ENCODE data around the gene EXOC6B. TPM values are rescaled to one million over a fixed set of nuclear protein-coding genes. Genes with fewer than 3 reads are reported as not detected.
"Not testable (repeated sequence)": the region's sequence is repeated elsewhere in the genome, so short reads cannot be mapped to it uniquely, and the experiment has no call there.

The EXOC6B gene
- total RNA-seq, 1 donor = 9.0 TPM

- Histone ChIP-seq H3K9me3 (ENCODE audit: low read depth, low read length) (no peaks in the 10 kb centered on the region), H3K4me3 (ENCODE audit: low read length) (no peak overlapping the region), H3K27me3 (ENCODE audit: insufficient read depth, low read length) (no peaks in the 10 kb centered on the region), H3K4me1 (ENCODE audit: insufficient read depth, low read length) (no peaks in the 10 kb centered on the region)
Observed at GRCh38 chr2:72674982-72675915, 150.6 kb downstream of the EXOC6B start.

- Histone ChIP-seq H3K27me3 (ENCODE audit: insufficient read depth, low read length) (no peaks in the 10 kb centered on the region), H3K9me3 (ENCODE audit: low read depth, low read length) (peaks cover 7% of the 10 kb centered on the region)
Observed at GRCh38 chr2:72673279-72673678, 152.6 kb downstream of the EXOC6B start.

GRCh38 chr2:72669121-72669520 lies 156.7 kb downstream of the EXOC6B start:
- Histone ChIP-seq H3K4me1 (ENCODE audit: insufficient read depth, low read length) (no peaks in the 10 kb centered on the region), H3K9me3 (ENCODE audit: low read depth, low read length) (peaks cover 27% of the 10 kb centered on the region), H3K27me3 (ENCODE audit: insufficient read depth, low read length) (no peaks in the 10 kb centered on the region), H3K4me3 (ENCODE audit: low read length) (no peak overlapping the region)

More at GRCh38 chr2:72673279-72673678, 152.6 kb downstream of the EXOC6B start:
- H3K4me1 ChIP-seq (ENCODE audit: insufficient read depth, low read length) = no peaks in the 10 kb centered on the region
- no peak overlapping the region for H3K4me3 ChIP-seq (ENCODE audit: low read length)

- H3K4me1 ChIP-seq (ENCODE audit: insufficient read depth, low read length) = no peaks in the 10 kb centered on the region
- peaks cover 27% of the 10 kb centered on the region for H3K9me3 ChIP-seq (ENCODE audit: low read depth, low read length)
- no peaks in the 10 kb centered on the region for H3K27me3 ChIP-seq (ENCODE audit: insufficient read depth, low read length)
- H3K4me3 ChIP-seq (ENCODE audit: low read length) = no peak overlapping the region
Observed at GRCh38 chr2:72668647-72669046, 157.2 kb downstream of the EXOC6B start.

GRCh38 chr2:72665448-72665847 lies 160.4 kb downstream of the EXOC6B start:
- no peaks in the 10 kb centered on the region for H3K4me1 ChIP-seq (ENCODE audit: insufficient read depth, low read length)

GRCh38 chr2:72661985-72662384 lies 163.8 kb downstream of the EXOC6B start:
- H3K27me3 ChIP-seq (ENCODE audit: insufficient read depth, low read length) = no peaks in the 10 kb centered on the region
- H3K4me1 ChIP-seq (ENCODE audit: insufficient read depth, low read length) = no peaks in the 10 kb centered on the region
- peaks cover 8% of the 10 kb centered on the region for H3K9me3 ChIP-seq (ENCODE audit: low read depth, low read length)
- H3K4me3 ChIP-seq (ENCODE audit: low read length) = no peak overlapping the region

More at GRCh38 chr2:72665448-72665847, 160.4 kb downstream of the EXOC6B start:
- Histone ChIP-seq H3K9me3 (ENCODE audit: low read depth, low read length) (peaks cover 27% of the 10 kb centered on the region), H3K4me3 (ENCODE audit: low read length) (no peak overlapping the region), H3K27me3 (ENCODE audit: insufficient read depth, low read length) (no peaks in the 10 kb centered on the region)

GRCh38 chr2:72649810-72650209 lies 176.0 kb downstream of the EXOC6B start:
- no peaks in the 10 kb centered on the region for H3K9me3 ChIP-seq (ENCODE audit: low read depth, low read length)
- H3K27me3 ChIP-seq (ENCODE audit: insufficient read depth, low read length) = no peaks in the 10 kb centered on the region

GRCh38 chr2:72641221-72641620 lies 184.6 kb downstream of the EXOC6B start:
- H3K27me3 ChIP-seq (ENCODE audit: insufficient read depth, low read length); H3K9me3 ChIP-seq (ENCODE audit: low read depth, low read length); H3K4me3 ChIP-seq (ENCODE audit: low read length); H3K4me1 ChIP-seq (ENCODE audit: insufficient read depth, low read length): not testable (repeated sequence)

More at GRCh38 chr2:72649810-72650209, 176.0 kb downstream of the EXOC6B start:
- Histone ChIP-seq H3K4me1 (ENCODE audit: insufficient read depth, low read length) (no peaks in the 10 kb centered on the region), H3K4me3 (ENCODE audit: low read length) (no peak overlapping the region)

- Histone ChIP-seq H3K9me3 (ENCODE audit: low read depth, low read length) (no peaks in the 10 kb centered on the region), H3K27me3 (ENCODE audit: insufficient read depth, low read length) (no peaks in the 10 kb centered on the region)
Observed at GRCh38 chr2:72638600-72639211, 187.1 kb downstream of the EXOC6B start.

GRCh38 chr2:72636210-72636609 lies 189.6 kb downstream of the EXOC6B start:
- Histone ChIP-seq H3K4me3 (ENCODE audit: low read length) (no peak overlapping the region), H3K27me3 (ENCODE audit: insufficient read depth, low read length) (no peaks in the 10 kb centered on the region), H3K4me1 (ENCODE audit: insufficient read depth, low read length) (no peaks in the 10 kb centered on the region), H3K9me3 (ENCODE audit: low read depth, low read length) (no peaks in the 10 kb centered on the region)

More at GRCh38 chr2:72638600-72639211, 187.1 kb downstream of the EXOC6B start:
- H3K4me3 ChIP-seq (ENCODE audit: low read length) = no peak overlapping the region
- H3K4me1 ChIP-seq (ENCODE audit: insufficient read depth, low read length) = no peaks in the 10 kb centered on the region

GRCh38 chr2:72630767-72631166 lies 195.1 kb downstream of the EXOC6B start:
- Histone ChIP-seq H3K4me3 (ENCODE audit: low read length) (no peak overlapping the region), H3K9me3 (ENCODE audit: low read depth, low read length) (no peaks in the 10 kb centered on the region), H3K4me1 (ENCODE audit: insufficient read depth, low read length) (no peaks in the 10 kb centered on the region), H3K27me3 (ENCODE audit: insufficient read depth, low read length) (no peaks in the 10 kb centered on the region)

GRCh38 chr2:72629062-72629461 lies 196.8 kb downstream of the EXOC6B start:
- Histone ChIP-seq H3K27me3 (ENCODE audit: insufficient read depth, low read length) (no peaks in the 10 kb centered on the region), H3K9me3 (ENCODE audit: low read depth, low read length) (no peaks in the 10 kb centered on the region), H3K4me1 (ENCODE audit: insufficient read depth, low read length) (no peaks in the 10 kb centered on the region), H3K4me3 (ENCODE audit: low read length) (no peak overlapping the region)

GRCh38 chr2:72627083-72627482 lies 198.8 kb downstream of the EXOC6B start:
- Histone ChIP-seq H3K4me3 (ENCODE audit: low read length) (no peak overlapping the region), H3K27me3 (ENCODE audit: insufficient read depth, low read length) (no peaks in the 10 kb centered on the region), H3K9me3 (ENCODE audit: low read depth, low read length) (no peaks in the 10 kb centered on the region), H3K4me1 (ENCODE audit: insufficient read depth, low read length) (no peaks in the 10 kb centered on the region)

- H3K4me1 ChIP-seq (ENCODE audit: insufficient read depth, low read length) = no peaks in the 10 kb centered on the region
- H3K4me3 ChIP-seq (ENCODE audit: low read length) = no peak overlapping the region
- H3K9me3 ChIP-seq (ENCODE audit: low read depth, low read length) = no peaks in the 10 kb centered on the region
- no peaks in the 10 kb centered on the region for H3K27me3 ChIP-seq (ENCODE audit: insufficient read depth, low read length)
Observed at GRCh38 chr2:72625366-72625765, 200.5 kb downstream of the EXOC6B start.

GRCh38 chr2:72623481-72623880 lies 202.4 kb downstream of the EXOC6B start:
- H3K4me1 ChIP-seq (ENCODE audit: insufficient read depth, low read length) = no peaks in the 10 kb centered on the region

More at GRCh38 chr2:72623481-72623880, 202.4 kb downstream of the EXOC6B start:
- no peaks in the 10 kb centered on the region for H3K9me3 ChIP-seq (ENCODE audit: low read depth, low read length)
- H3K27me3 ChIP-seq (ENCODE audit: insufficient read depth, low read length) = no peaks in the 10 kb centered on the region
- no peak overlapping the region for H3K4me3 ChIP-seq (ENCODE audit: low read length)

Data from mononuclear cell (primary cell).